Measurements from ENCODE around the gene GTF2H2.
"Not testable (repeated sequence)": the region's sequence is repeated elsewhere in the genome, so short reads cannot be mapped to it uniquely, and the experiment has no call there.

GRCh38 chr5:71084280-71085063, 17.0 kb upstream of the GTF2H2 start:
- not testable (repeated sequence) for TF ChIP-seq CTCF (IDR thresholded peaks at IDR 0.05); EZH2 (IDR thresholded peaks at IDR 0.05; ENCODE audit: borderline replicate concordance, insufficient read depth, low read depth, low read length, poor library complexity, severe bottlenecking)

Data from B cell (primary cell).